ENCODE data around the gene GDNF.

Gene GDNF, protein sequence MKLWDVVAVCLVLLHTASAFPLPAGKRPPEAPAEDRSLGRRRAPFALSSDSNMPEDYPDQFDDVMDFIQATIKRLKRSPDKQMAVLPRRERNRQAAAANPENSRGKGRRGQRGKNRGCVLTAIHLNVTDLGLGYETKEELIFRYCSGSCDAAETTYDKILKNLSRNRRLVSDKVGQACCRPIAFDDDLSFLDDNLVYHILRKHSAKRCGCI

DNA sequence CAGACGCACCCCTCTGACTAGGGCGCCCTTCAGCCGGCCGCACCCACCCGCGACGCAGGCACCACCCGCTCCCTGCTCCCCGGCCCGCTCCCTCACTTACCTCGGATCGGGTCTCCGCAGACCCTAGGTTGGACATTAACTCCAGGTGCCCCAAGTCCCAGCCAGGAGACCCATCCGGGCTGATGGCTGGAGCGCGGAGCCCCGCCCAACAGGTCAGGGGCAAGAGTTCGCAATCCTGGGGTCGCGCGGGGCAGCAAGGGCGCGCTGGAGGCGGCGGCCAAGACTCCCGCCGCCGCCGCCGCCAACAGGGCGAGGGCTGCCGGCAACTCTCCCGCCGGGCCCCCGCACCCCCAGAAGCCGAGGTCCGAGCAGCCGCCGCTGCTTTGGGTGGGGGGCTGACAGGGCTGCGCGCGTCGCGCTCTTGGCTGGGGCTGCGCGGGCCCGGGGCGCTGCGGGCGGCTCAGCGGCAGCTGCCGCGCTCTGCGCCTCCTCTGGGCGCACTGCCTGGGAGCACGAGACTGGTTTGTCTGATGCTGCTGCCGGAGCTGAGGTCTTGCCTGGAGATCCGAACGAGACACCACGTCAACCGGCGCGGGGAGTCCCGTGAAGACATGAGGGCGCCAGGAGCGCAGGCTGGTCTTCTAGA lies at the start of gene GDNF:
GDNF (minus strand) TSS at position 635 of the 646 bp plus-strand sequence. CDS start 5,245 bp downstream, outside the sequence.
- peak within 1 kb of the TSS; percentile 45 for H3K4me3 ChIP-seq (replicated peaks; ENCODE audit: low read depth, low read length)
- DNase-seq (ENCODE audit: low read depth) = peak; percentile 62
- TF ChIP-seq, protein P1, sequence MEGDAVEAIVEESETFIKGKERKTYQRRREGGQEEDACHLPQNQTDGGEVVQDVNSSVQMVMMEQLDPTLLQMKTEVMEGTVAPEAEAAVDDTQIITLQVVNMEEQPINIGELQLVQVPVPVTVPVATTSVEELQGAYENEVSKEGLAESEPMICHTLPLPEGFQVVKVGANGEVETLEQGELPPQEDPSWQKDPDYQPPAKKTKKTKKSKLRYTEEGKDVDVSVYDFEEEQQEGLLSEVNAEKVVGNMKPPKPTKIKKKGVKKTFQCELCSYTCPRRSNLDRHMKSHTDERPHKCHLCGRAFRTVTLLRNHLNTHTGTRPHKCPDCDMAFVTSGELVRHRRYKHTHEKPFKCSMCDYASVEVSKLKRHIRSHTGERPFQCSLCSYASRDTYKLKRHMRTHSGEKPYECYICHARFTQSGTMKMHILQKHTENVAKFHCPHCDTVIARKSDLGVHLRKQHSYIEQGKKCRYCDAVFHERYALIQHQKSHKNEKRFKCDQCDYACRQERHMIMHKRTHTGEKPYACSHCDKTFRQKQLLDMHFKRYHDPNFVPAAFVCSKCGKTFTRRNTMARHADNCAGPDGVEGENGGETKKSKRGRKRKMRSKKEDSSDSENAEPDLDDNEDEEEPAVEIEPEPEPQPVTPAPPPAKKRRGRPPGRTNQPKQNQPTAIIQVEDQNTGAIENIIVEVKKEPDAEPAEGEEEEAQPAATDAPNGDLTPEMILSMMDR (IDR thresholded peaks at IDR 0.05; ENCODE audit: low read length, missing control alignments) = no peak

DNA sequence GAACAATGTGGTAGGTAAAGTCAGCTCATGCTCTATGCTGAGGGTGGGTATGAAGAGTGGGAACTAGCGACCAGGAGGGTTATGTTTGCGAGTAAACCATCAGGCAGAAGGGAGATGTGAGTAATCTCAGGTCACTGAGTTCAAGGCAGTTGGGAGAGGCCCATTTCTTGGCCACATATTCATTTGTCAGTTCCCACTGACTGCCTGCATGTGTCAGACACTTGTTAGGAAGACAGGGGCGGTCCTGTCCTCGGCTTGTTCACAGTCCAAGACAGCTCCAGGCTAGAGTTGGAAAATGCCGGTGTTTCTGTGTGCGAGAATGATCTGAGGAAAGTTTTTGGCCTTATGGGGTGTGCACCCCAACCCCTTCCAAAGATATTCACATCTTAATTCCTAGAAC lies 48.6 kb upstream of the GDNF start:
- TF ChIP-seq, protein P1 (IDR thresholded peaks at IDR 0.05; ENCODE audit: low read length, missing control alignments) = no peak
- DNase-seq (ENCODE audit: low read depth) = no peak
- H3K4me3 ChIP-seq (replicated peaks; ENCODE audit: low read depth, low read length) = no peak overlapping the region

DNA sequence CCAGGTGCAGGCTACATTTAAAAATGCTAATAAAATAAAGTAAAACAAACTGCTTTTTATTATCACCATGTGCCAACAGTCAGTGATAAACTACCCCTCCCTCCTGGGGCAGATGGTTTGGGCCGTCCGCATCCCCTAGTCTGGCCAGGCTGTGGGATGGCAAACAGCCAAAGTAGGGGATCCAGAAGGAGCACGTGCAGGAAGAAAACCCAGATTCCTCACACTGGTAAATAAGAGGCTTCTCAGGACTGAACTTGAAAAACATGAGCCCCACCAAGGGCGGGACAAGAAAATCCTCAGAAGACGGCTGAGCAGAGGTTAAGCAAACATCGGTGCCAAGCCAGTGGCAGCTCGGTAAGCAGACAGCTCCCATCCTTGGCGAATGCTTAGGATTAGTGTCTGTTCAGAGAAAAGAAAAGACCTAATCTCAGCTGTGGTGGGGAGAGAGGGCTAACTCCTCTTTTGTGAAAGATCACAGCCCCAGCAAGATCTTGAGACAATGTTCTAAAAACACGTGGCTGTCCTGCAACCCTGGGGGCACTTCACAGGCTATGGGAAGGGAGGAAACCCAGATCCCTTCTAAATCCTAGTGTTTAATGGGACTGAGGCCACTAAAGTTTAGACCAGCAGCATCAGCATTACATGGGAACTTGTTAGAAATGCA lies 46.5 kb upstream of the GDNF start:
- H3K4me3 ChIP-seq (replicated peaks; ENCODE audit: low read depth, low read length) = no peak overlapping the region
- no peak for DNase-seq (ENCODE audit: low read depth)
- TF ChIP-seq, protein P1 (IDR thresholded peaks at IDR 0.05; ENCODE audit: low read length, missing control alignments) = no peak

DNA sequence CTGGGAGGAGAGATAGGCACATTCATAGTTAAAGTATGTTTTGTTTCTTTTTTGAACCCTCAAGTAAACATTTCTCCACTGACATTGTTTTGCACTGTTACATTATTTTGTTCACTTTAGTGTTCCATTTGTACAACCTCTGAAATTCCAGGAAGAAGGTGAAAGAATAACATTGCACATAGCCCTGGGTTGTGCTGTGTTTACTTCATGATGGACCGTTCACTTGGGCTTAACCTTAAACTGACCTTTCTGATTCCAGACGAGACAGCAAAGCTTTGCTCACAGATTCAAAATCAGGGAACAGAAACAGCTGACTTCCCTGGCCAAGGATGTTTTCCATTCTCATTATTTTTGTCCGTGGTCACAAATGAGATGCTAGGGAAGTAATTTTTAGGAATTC lies 42.8 kb upstream of the GDNF start:
- TF ChIP-seq, protein P1 (IDR thresholded peaks at IDR 0.05; ENCODE audit: low read length, missing control alignments) = no peak
- DNase-seq (ENCODE audit: low read depth) = no peak
- no peak overlapping the region for H3K4me3 ChIP-seq (replicated peaks; ENCODE audit: low read depth, low read length)

DNA sequence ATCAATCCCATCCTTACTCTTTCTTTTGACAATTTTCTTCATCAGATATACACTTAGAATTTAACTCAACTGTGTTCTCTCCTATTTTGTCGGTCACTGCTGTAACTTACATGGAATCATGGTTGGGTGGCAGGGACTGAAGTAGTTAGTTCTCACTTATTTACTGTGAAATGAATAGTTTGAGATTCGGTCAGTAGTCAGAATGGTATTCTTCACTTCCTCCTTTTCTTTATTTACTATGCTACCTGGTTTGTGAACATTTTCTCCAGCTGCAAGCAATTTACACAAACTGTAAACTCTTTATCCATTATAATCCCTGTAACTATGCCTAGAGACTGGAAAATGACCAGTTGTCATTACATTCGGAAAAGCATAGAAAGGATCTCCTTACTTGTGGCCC lies 41.5 kb upstream of the GDNF start:
- no peak overlapping the region for H3K4me3 ChIP-seq (replicated peaks; ENCODE audit: low read depth, low read length)
- TF ChIP-seq, protein P1 (IDR thresholded peaks at IDR 0.05; ENCODE audit: low read length, missing control alignments) = no peak

DNA sequence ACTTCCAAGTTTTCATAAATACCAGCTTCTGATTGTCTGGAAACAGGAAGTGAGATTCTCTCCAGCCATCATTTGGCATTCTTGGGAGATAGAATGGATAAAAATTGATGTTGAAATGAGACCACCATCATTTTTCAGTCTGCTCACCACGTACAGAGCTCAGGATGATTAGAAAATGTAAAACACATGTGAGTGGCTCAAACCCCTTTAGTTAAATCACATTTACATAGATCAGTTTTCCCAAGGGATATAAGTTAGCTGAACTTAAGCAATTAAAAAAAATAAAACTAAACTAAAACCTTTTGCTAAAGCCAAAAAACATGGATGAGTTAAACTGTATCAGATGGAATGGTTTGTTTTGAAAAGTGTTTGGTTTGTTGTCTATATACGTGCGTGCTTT lies 37.1 kb upstream of the GDNF start:
- DNase-seq (ENCODE audit: low read depth) = no peak
- TF ChIP-seq, protein P1 (IDR thresholded peaks at IDR 0.05; ENCODE audit: low read length, missing control alignments) = no peak
- no peak overlapping the region for H3K4me3 ChIP-seq (replicated peaks; ENCODE audit: low read depth, low read length)

More for the DNA sequence above, 41.5 kb upstream of the GDNF start:
- DNase-seq (ENCODE audit: low read depth) = no peak

All from fibroblast of pulmonary artery (primary cell).